Measurements from ENCODE around the gene RNU1-3.
"Not testable (repeated sequence)": the region's sequence is repeated elsewhere in the genome, so short reads cannot be mapped to it uniquely, and the experiment has no call there.

Gene RNU1-3

DNA sequence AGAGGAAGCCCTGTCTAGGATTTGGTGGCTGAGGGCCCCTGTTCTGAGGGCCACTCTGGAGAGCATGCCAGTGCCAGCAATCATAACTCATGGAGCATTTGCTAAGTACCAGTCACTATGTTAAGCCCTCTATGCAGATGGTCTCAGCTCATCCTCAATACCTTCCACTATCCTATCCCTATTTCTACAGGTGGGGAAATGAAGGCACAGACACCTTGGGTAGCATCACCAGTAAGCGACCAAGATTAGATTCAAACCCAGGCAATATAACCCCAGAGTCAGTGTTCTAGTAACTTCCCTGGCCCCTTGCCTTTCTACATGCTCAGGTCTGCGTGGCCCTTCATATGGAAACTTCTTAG lies 45.5 kb downstream of the RNU1-3 start:
- H3K4me3 ChIP-seq (ENCODE audit: low read depth, low read length), result no peak overlapping the region
- no peak for DNase-seq (ENCODE audit: low read depth)
- no peak for TF ChIP-seq CTCF (IDR thresholded peaks at IDR 0.05; ENCODE audit: insufficient read depth, low read depth, low read length, missing control alignments)

GRCh38 chr1:16619803-16620501 lies 46.8 kb downstream of the RNU1-3 start:
- not testable (repeated sequence) for DNase-seq (ENCODE audit: low read depth); H3K4me3 ChIP-seq (ENCODE audit: low read depth, low read length)

GRCh38 chr1:16618719-16619118 lies 48.0 kb downstream of the RNU1-3 start:
- no peak overlapping the region for H3K4me3 ChIP-seq (ENCODE audit: low read depth, low read length)
- DNase-seq (ENCODE audit: low read depth), result no peak
- no peak for TF ChIP-seq CTCF (IDR thresholded peaks at IDR 0.05; ENCODE audit: insufficient read depth, low read depth, low read length, missing control alignments)

- H3K4me3 ChIP-seq (ENCODE audit: low read depth, low read length), result no peak overlapping the region
- no peak for DNase-seq (ENCODE audit: low read depth)
- no peak for TF ChIP-seq CTCF (IDR thresholded peaks at IDR 0.05; ENCODE audit: insufficient read depth, low read depth, low read length, missing control alignments)
These were observed 48.8 kb downstream of the RNU1-3 start for GRCh38 chr1:16617778-16618580.

GRCh38 chr1:16617114-16617631 lies 49.6 kb downstream of the RNU1-3 start:
- no peak for TF ChIP-seq CTCF (IDR thresholded peaks at IDR 0.05; ENCODE audit: insufficient read depth, low read depth, low read length, missing control alignments)
- DNase-seq (ENCODE audit: low read depth), result no peak
- H3K4me3 ChIP-seq (ENCODE audit: low read depth, low read length), result no peak overlapping the region
